22Rv1 (cell line): ENCODE measurements around the gene TEX2.

Experiments
- H3K27ac ChIP-seq: fragments of 450-650 bp; 2 replicates; pipeline ENCODE4 v1.5.1; 2017
- CTCF ChIP-seq: fragments of 450-650 bp; IDR thresholded peaks from 2 replicates; pipeline ENCODE4 v1.5.1; 2017; ENCODE audit warnings: mild to moderate bottlenecking
- ZFX ChIP-seq: fragments of 450-650 bp; IDR thresholded peaks from 2 replicates; pipeline ENCODE4 v1.6.1; 2017; ENCODE audit warnings: antibody characterized with exemption, borderline replicate concordance

TEX2 gene

DNA sequence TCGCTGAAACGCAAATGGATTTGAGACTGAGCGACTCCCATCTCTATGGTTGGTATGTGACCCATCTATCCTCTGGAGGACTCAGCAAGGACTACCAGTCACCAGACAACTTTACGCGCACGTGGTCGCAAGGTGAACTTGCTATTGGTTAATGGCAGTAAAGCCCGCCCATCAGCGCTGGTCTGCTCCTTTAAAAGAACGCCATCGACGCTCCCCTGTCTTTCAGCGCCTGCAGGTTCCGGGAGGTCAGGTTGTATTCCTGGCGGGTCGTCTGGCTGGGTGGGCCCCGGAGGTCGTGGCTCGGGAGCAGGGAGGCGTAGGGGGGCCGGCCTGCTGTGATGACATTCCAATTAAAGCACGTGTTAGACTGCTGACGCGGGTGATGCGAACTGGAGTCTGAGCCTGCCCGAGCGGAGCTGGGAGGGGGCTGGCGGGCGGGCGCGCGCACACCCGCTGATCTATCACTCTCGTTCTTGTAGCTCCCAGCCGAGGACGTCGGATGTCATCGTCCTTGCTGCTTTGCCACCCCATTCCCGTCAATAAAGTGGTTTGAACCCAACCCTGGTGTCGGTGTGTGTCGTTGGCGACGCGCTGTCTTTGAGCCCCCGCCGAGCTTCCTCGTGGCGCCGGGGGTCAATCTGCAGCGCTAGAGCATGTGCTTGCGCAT lies 117.2 kb downstream of the TEX2 start:
- peak overlapping the region; percentile 98 for H3K27ac ChIP-seq
- TF ChIP-seq ZFX (no peak), CTCF (no peak)

GRCh38 chr17:64145375-64145750 lies 117.7 kb downstream of the TEX2 start:
- TF ChIP-seq ZFX (no peak), CTCF (no peak)
- peak overlapping the region; percentile 98 for H3K27ac ChIP-seq

GRCh38 chr17:64139542-64139941 lies 123.5 kb downstream of the TEX2 start:
- H3K27ac ChIP-seq: no peak overlapping the region

DNA sequence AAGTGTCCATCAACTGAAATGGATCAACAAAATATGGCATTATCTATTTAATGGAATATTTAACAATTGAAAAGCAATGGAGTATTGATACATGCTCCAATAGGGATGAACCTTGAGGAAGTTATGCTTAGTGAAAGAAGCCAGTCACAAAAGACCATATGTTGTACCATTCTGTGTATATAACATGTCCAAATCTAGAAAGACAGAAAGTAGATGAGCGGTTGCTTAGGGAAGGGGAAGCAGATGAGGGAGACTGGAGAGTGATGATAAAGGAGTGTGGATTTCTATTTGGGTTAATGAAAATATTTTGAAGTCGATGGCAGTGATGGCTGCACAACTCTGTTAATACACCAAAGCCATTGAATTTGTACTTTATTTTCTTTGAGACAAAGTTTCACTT lies 124.6 kb downstream of the TEX2 start:
- TF ChIP-seq CTCF (no peak), ZFX (no peak)
- H3K27ac ChIP-seq: no peak overlapping the region

More at GRCh38 chr17:64139542-64139941, 123.5 kb downstream of the TEX2 start:
- TF ChIP-seq ZFX: no peak
- TF ChIP-seq CTCF: no peak

GRCh38 chr17:64135000-64135399 lies 128.1 kb downstream of the TEX2 start:
- no peak overlapping the region for H3K27ac ChIP-seq
- no peak for TF ChIP-seq CTCF
- no peak for TF ChIP-seq ZFX

- H3K27ac ChIP-seq: no peak overlapping the region
- TF ChIP-seq ZFX: no peak
- no peak for TF ChIP-seq CTCF
Observed at GRCh38 chr17:64134216-64134970, 128.7 kb downstream of the TEX2 start.

DNA sequence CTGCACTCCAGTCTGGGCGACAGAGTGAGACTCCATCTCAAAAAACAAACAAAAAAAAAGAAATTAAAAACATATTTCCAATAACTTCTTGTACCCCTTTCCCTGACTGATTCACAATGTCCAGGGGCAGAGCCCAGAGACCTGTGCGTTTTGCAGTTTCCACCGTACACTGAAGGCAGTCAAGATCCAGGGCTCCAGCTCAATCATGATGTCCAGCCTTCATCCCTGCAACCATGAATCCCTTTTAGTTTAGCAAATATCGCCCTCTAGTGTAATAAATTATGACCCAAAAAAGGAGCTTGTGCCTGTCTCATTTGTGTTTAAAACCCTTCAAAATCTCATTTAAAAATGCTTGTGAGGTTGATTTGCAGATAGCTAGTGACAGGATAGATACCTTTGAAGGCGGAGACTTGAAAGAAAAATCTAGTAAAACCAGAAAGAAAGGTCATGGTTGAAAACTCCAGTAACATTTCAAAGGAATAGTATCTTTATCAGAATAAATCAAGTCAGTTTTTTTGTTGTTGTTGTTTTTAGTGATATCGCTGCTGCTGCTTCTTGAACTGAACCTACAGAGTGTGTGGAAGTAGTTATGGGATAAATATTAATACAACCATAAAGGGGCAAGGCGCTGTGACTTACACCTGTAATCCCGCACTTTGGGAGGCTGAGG lies 129.4 kb downstream of the TEX2 start:
- no peak overlapping the region for H3K27ac ChIP-seq
- TF ChIP-seq ZFX (no peak), CTCF (peak; percentile 74)
